Mesothelial cell of epicardium (in vitro differentiated cells): ENCODE measurements around the gene KIRREL3. TPM values are rescaled to one million over a fixed set of nuclear protein-coding genes. Genes with fewer than 3 reads are reported as not detected.

Experiments used
- DNase-seq, 2 experiments: peaks; one replicate each; pipeline ENCODE4 v3.0.0; 2021; ENCODE audit warnings: low spot score in 2 of 2; ENCODE audit not compliant: unreplicated experiment in 2 of 2
- H3K27ac Mint-ChIP-seq: 2 replicates; pipeline ENCODE4 v1.8.0; 2021; ENCODE audit warnings: mixed read lengths
- H3K27me3 Mint-ChIP-seq: 2 replicates; pipeline ENCODE4 v1.8.0; 2021; ENCODE audit warnings: low read depth, mixed read lengths
- H3K36me3 Mint-ChIP-seq: 2 replicates; pipeline ENCODE4 v1.8.0; 2021; ENCODE audit warnings: mixed read lengths
- H3K4me1 Mint-ChIP-seq: 2 replicates; pipeline ENCODE4 v1.8.0; 2021; ENCODE audit warnings: mixed read lengths
- H3K4me3 Mint-ChIP-seq: 2 replicates; pipeline ENCODE4 v1.8.0; 2021; ENCODE audit warnings: mild to moderate bottlenecking, moderate library complexity, mixed read lengths
- H3K9me3 Mint-ChIP-seq: 2 replicates; pipeline ENCODE4 v1.8.0; 2021; ENCODE audit warnings: mixed read lengths
- CTCF ChIP-seq: fragments of 200-600 bp; sonication (generic); IDR thresholded peaks from one replicate; pipeline ENCODE4 v1.5.0; 2021; ENCODE audit warnings: antibody characterized with exemption; ENCODE audit not compliant: unreplicated experiment
- total RNA-seq: library from RNA; stranded (reverse); gene quantifications from 3 replicates; pipeline ENCODE4 v1.2.1, GENCODE V29; 2021

KIRREL3 gene
- total RNA-seq, 1 donor from 2014 or later: 0.31 TPM

- DNase-seq: no peak
- no peak for TF ChIP-seq CTCF
- H3K4me3 Mint-ChIP-seq: no peak overlapping the region
- no peaks in the 10 kb centered on the region for H3K4me1 Mint-ChIP-seq
- no peaks in the 10 kb centered on the region for H3K36me3 Mint-ChIP-seq
- H3K27ac Mint-ChIP-seq: no peak overlapping the region
- H3K27me3 Mint-ChIP-seq: no peaks in the 10 kb centered on the region
- H3K9me3 Mint-ChIP-seq: no peaks in the 10 kb centered on the region
Observed at GRCh38 chr11:126426820-126427749, 573.5 kb downstream of the KIRREL3 start.

- no peak for DNase-seq
- H3K4me3 Mint-ChIP-seq: no peak overlapping the region
- no peak for TF ChIP-seq CTCF
- no peaks in the 10 kb centered on the region for H3K36me3 Mint-ChIP-seq
- H3K27ac Mint-ChIP-seq: no peak overlapping the region
- H3K27me3 Mint-ChIP-seq: no peaks in the 10 kb centered on the region
- H3K9me3 Mint-ChIP-seq: no peaks in the 10 kb centered on the region
- H3K4me1 Mint-ChIP-seq: no peaks in the 10 kb centered on the region
Observed at GRCh38 chr11:126426106-126426505, 574.5 kb downstream of the KIRREL3 start.

- H3K9me3 Mint-ChIP-seq: no peaks in the 10 kb centered on the region
- no peaks in the 10 kb centered on the region for H3K36me3 Mint-ChIP-seq
- H3K4me1 Mint-ChIP-seq: peaks cover 6% of the 10 kb centered on the region
- DNase-seq: no peak
- H3K27ac Mint-ChIP-seq: no peak overlapping the region
- TF ChIP-seq CTCF: no peak
- no peak overlapping the region for H3K4me3 Mint-ChIP-seq
- H3K27me3 Mint-ChIP-seq: no peaks in the 10 kb centered on the region
Observed at GRCh38 chr11:126424471-126425039, 576.0 kb downstream of the KIRREL3 start.

- H3K9me3 Mint-ChIP-seq: no peaks in the 10 kb centered on the region
- no peak overlapping the region for H3K4me3 Mint-ChIP-seq
- H3K36me3 Mint-ChIP-seq: no peaks in the 10 kb centered on the region
- H3K4me1 Mint-ChIP-seq: peaks cover 6% of the 10 kb centered on the region
- no peaks in the 10 kb centered on the region for H3K27me3 Mint-ChIP-seq
- no peak for TF ChIP-seq CTCF
- DNase-seq: no peak
- H3K27ac Mint-ChIP-seq: no peak overlapping the region
Observed at GRCh38 chr11:126423743-126424142, 576.8 kb downstream of the KIRREL3 start.

- Mint-ChIP-seq H3K4me3 (no peak overlapping the region), H3K27me3 (no peaks in the 10 kb centered on the region), H3K27ac (no peak overlapping the region), H3K36me3 (no peaks in the 10 kb centered on the region), H3K4me1 (peaks cover 6% of the 10 kb centered on the region), H3K9me3 (no peaks in the 10 kb centered on the region)
- TF ChIP-seq CTCF: no peak
- DNase-seq: no peak
Observed at GRCh38 chr11:126423154-126423553, 577.4 kb downstream of the KIRREL3 start.
